ENCODE data around the gene SLC7A4. TPM values are rescaled to one million over a fixed set of nuclear protein-coding genes. Genes with fewer than 3 reads are reported as not detected.
"Not testable (repeated sequence)": the region's sequence is repeated elsewhere in the genome, so short reads cannot be mapped to it uniquely, and the experiment has no call there.

Gene SLC7A4
- total RNA-seq, 1 donor from 2014 or later, result 1.1 TPM

DNA sequence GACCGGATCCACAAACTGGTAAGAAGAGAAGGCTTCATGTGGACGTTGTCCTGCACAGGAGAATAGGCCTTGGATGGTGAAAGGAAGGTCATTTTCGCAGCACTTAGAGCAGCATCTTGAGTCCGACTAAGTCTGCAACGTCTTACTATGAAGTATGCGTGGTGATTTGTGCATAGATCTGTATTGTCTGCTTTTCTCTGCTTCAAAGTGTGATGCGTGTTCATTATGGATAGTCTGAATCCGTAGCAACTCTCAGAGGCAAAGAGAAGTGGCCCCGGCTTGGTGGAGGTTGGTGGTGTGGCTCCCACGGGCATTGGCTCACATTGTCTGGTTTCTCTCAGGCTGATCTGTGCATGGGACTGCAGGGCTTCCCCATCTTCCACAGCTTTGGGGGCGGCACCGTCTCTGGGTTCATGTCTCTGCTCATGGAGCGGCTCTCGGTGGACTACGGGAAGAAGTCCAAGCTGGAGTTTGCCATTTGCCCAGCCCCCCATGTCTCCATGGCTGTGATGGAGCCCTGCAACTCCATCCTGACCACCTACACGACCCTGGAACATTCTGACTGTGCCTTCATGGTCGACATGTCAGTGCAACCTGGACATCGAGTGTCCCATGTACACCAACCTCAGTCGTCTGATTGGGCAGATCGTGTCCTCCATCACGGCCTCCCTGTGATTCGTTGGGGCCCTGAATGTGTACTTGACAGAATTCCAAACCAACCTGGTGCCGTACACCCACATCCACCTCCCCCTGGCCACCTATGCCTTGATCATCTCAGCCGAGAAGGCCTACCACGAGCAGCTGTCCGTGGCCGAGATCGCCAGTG is 34.9 kb upstream of the SLC7A4 start:
- no peaks in the 10 kb centered on the region for H3K4me1 Mint-ChIP-seq (ENCODE audit: low read depth)
- H3K36me3 Mint-ChIP-seq (ENCODE audit: insufficient read depth), result no peaks in the 10 kb centered on the region
- H3K9me3 Mint-ChIP-seq (ENCODE audit: low read depth), result peaks cover 2% of the 10 kb centered on the region
- H3K27ac Mint-ChIP-seq, result no peak overlapping the region
- peaks cover 4% of the 10 kb centered on the region for H3K27me3 Mint-ChIP-seq
- DNase-seq (ENCODE audit: low spot score, unreplicated experiment), result no peak
- no peak overlapping the region for H3K4me3 Mint-ChIP-seq (ENCODE audit: low read depth)
- TF ChIP-seq, protein P1, sequence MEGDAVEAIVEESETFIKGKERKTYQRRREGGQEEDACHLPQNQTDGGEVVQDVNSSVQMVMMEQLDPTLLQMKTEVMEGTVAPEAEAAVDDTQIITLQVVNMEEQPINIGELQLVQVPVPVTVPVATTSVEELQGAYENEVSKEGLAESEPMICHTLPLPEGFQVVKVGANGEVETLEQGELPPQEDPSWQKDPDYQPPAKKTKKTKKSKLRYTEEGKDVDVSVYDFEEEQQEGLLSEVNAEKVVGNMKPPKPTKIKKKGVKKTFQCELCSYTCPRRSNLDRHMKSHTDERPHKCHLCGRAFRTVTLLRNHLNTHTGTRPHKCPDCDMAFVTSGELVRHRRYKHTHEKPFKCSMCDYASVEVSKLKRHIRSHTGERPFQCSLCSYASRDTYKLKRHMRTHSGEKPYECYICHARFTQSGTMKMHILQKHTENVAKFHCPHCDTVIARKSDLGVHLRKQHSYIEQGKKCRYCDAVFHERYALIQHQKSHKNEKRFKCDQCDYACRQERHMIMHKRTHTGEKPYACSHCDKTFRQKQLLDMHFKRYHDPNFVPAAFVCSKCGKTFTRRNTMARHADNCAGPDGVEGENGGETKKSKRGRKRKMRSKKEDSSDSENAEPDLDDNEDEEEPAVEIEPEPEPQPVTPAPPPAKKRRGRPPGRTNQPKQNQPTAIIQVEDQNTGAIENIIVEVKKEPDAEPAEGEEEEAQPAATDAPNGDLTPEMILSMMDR (IDR thresholded peaks at IDR 0.05; ENCODE audit: unreplicated experiment), result no peak

- Mint-ChIP-seq H3K4me1 (ENCODE audit: low read depth) (no peaks in the 10 kb centered on the region), H3K9me3 (ENCODE audit: low read depth) (peaks cover 4% of the 10 kb centered on the region), H3K27ac (no peak overlapping the region), H3K4me3 (ENCODE audit: low read depth) (no peak overlapping the region), H3K27me3 (peaks cover 4% of the 10 kb centered on the region), H3K36me3 (ENCODE audit: insufficient read depth) (no peaks in the 10 kb centered on the region)
- DNase-seq (ENCODE audit: low spot score, unreplicated experiment), result no peak
- TF ChIP-seq, protein P1 (IDR thresholded peaks at IDR 0.05; ENCODE audit: unreplicated experiment), result no peak
These were observed 32.8 kb upstream of the SLC7A4 start for GRCh38 chr22:21064917-21065864.

DNA sequence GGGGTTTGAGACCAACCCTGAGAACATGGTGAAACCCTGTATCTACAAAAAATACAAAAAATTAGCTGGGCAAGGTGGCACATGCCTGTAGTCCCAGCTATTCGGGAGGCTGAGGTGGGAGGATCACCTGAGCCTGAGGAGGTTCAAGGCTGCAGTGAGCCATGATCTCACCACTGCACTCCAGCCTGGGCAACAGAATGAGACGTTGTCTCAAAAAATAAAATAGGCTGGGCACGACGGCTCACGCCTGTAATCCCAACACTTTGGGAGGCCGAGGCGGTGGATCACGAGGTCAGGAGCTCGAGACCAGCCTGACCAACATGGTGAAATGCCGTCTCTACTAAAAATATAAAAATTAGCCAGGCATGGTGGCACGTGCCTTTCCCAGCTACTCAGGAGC is 32.1 kb upstream of the SLC7A4 start:
- H3K27me3 Mint-ChIP-seq; H3K4me3 Mint-ChIP-seq (ENCODE audit: low read depth); H3K4me1 Mint-ChIP-seq (ENCODE audit: low read depth); H3K36me3 Mint-ChIP-seq (ENCODE audit: insufficient read depth); DNase-seq (ENCODE audit: low spot score, unreplicated experiment); H3K27ac Mint-ChIP-seq; H3K9me3 Mint-ChIP-seq (ENCODE audit: low read depth): not testable (repeated sequence)

DNA sequence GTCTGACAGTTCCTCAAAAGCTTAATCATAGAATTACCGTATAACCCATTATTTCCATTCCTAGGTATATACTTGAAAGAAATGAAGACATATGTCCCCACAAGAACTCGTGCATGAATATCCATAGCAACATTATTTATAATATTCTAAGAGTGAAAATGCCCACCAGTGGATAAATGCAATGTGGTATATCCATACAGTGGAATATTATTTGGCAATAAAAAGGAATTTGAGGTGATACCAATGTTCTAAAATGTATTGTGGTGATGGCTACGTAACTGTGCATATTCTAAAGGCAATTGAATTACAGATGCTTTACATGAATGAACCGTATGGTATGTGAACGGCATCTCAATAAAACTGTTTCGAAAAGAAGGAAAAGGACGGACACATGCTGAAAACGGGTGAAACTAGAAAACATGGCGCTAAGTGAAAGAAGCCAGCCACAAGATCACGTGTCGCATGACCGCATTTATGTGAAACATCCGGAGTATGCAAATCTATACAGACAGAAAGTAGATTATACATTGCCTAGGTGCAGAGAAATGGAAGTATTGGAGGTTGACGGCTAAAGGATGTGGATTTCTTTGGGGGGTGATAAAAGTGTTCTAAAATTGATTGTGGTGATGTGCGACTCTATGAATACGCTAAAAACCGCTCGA is 29.4 kb upstream of the SLC7A4 start:
- not testable (repeated sequence) for H3K9me3 Mint-ChIP-seq (ENCODE audit: low read depth); H3K27me3 Mint-ChIP-seq; H3K4me3 Mint-ChIP-seq (ENCODE audit: low read depth); H3K4me1 Mint-ChIP-seq (ENCODE audit: low read depth); H3K36me3 Mint-ChIP-seq (ENCODE audit: insufficient read depth); DNase-seq (ENCODE audit: low spot score, unreplicated experiment); H3K27ac Mint-ChIP-seq

- not testable (repeated sequence) for H3K9me3 Mint-ChIP-seq (ENCODE audit: low read depth); H3K36me3 Mint-ChIP-seq (ENCODE audit: insufficient read depth); H3K27ac Mint-ChIP-seq; DNase-seq (ENCODE audit: low spot score, unreplicated experiment); H3K4me3 Mint-ChIP-seq (ENCODE audit: low read depth); H3K4me1 Mint-ChIP-seq (ENCODE audit: low read depth)
- H3K27me3 Mint-ChIP-seq, result peaks cover 13% of the 10 kb centered on the region
These were observed 28.0 kb upstream of the SLC7A4 start for GRCh38 chr22:21060363-21060762.

DNA sequence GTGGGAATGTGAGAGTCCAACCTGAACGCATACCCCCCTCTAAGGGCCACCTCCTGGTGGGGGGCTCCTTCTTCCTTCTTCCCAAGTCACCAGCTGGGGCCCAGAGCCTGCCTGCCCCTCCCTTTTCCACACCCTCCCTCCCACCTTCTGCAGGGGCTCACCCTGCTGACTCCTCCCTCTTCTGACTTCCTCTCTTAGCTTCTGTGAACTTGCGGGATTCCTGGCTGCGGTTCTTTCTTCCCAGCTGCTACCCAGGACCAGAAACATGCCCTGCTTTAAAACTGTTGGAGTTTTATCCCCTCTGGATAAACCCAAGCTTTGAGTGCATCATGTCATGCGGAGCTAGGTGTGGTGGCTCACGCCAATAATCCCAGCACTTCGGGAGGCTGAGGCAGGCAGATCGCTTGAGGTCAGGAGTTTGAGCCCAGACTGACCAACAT is 23.5 kb upstream of the SLC7A4 start:
- no peak for DNase-seq (ENCODE audit: low spot score, unreplicated experiment)
- Mint-ChIP-seq H3K4me3 (ENCODE audit: low read depth) (no peak overlapping the region), H3K36me3 (ENCODE audit: insufficient read depth) (no peaks in the 10 kb centered on the region), H3K4me1 (ENCODE audit: low read depth) (no peaks in the 10 kb centered on the region), H3K27me3 (peaks cover 27% of the 10 kb centered on the region), H3K9me3 (ENCODE audit: low read depth) (no peaks in the 10 kb centered on the region), H3K27ac (no peak overlapping the region)
- TF ChIP-seq, protein P1 (IDR thresholded peaks at IDR 0.05; ENCODE audit: unreplicated experiment), result no peak
